H9 (cell line): ENCODE results near the gene NAA25. TPM values are rescaled to one million over a fixed set of nuclear protein-coding genes. Genes with fewer than 3 reads are reported as not detected.

Experiments
- DNase-seq: peaks from one replicate; pipeline ENCODE4 v3.0.0-alpha.2; 2017
- H2AFZ ChIP-seq: one replicate; pipeline ENCODE4 v1.6.1; 2013; ENCODE audit warnings: mild to moderate bottlenecking, low read length, control low read depth, moderate library complexity
- H2AK5ac ChIP-seq: 2 replicates; pipeline ENCODE4 v1.6.1; 2013; ENCODE audit warnings: low read length, control low read depth, mixed read lengths; ENCODE audit not compliant: insufficient read length
- H2BK120ac ChIP-seq: one replicate; pipeline ENCODE4 v1.6.1; 2013; ENCODE audit warnings: low read depth, mild to moderate bottlenecking, low read length, control low read depth, inconsistent platforms; ENCODE audit not compliant: poor library complexity, severe bottlenecking
- H2BK12ac ChIP-seq: 2 replicates; pipeline ENCODE4 v1.6.1; 2013; ENCODE audit warnings: low read length, control low read depth, mixed read lengths, low read depth; ENCODE audit not compliant: insufficient read length
- H2BK15ac ChIP-seq: 2 replicates; pipeline ENCODE4 v1.6.1; 2013; ENCODE audit warnings: low read depth, low read length, control low read depth
- H2BK20ac ChIP-seq: one replicate; pipeline ENCODE4 v1.6.1; 2013; ENCODE audit warnings: low read depth, mild to moderate bottlenecking, low read length, control low read depth, inconsistent platforms; ENCODE audit not compliant: poor library complexity, severe bottlenecking
- H2BK5ac ChIP-seq: 2 replicates; pipeline ENCODE4 v1.6.1; 2013; ENCODE audit warnings: low read length, control low read depth, mixed read lengths; ENCODE audit not compliant: insufficient read length
- H3K14ac ChIP-seq: 2 replicates; pipeline ENCODE4 v1.6.1; 2013; ENCODE audit warnings: low read length, control low read depth; ENCODE audit not compliant: insufficient read depth
- H3K18ac ChIP-seq: 2 replicates; pipeline ENCODE4 v1.6.1; 2013; ENCODE audit warnings: low read depth, mild to moderate bottlenecking, mixed read lengths, low read length, control low read depth; ENCODE audit not compliant: insufficient read length
- H3K23ac ChIP-seq: 2 replicates; pipeline ENCODE4 v1.6.1; 2013; ENCODE audit warnings: low read length, control low read depth, mixed read lengths, low read depth; ENCODE audit not compliant: insufficient read length
- H3K23me2 ChIP-seq: 2 replicates; pipeline ENCODE4 v1.6.1; 2013; ENCODE audit warnings: low read depth, mild to moderate bottlenecking, mixed read lengths, low read length, control low read depth; ENCODE audit not compliant: insufficient read length, poor library complexity, severe bottlenecking
- H3K27ac ChIP-seq: 2 replicates; pipeline ENCODE4 v1.5.1; 2013; ENCODE audit warnings: low read length, control low read depth, mixed read lengths, low read depth; ENCODE audit not compliant: insufficient read length
- H3K27me3 ChIP-seq: 2 replicates; pipeline ENCODE4 v1.6.1; 2013; ENCODE audit warnings: low read length, control low read depth, inconsistent platforms; ENCODE audit not compliant: insufficient read depth
- H3K4ac ChIP-seq: 2 replicates; pipeline ENCODE4 v1.6.1; 2013; ENCODE audit warnings: low read depth, mild to moderate bottlenecking, control low read depth, inconsistent platforms, low read length, moderate library complexity
- H3K4me1 ChIP-seq: 2 replicates; pipeline ENCODE4 v1.6.1; 2013; ENCODE audit warnings: low read length, control low read depth, inconsistent platforms; ENCODE audit not compliant: insufficient read depth
- H3K4me2 ChIP-seq: 2 replicates; pipeline ENCODE4 v1.6.1; 2013; ENCODE audit warnings: low read length, control low read depth, mixed read lengths; ENCODE audit not compliant: insufficient read length, insufficient read depth
- H3K56ac ChIP-seq: 2 replicates; pipeline ENCODE4 v1.6.1; 2013; ENCODE audit warnings: low read depth, mild to moderate bottlenecking, mixed read lengths, low read length, control low read depth; ENCODE audit not compliant: insufficient read length
- H3K79me1 ChIP-seq: 2 replicates; pipeline ENCODE4 v1.6.1; 2013; ENCODE audit warnings: low read depth, mild to moderate bottlenecking, moderate library complexity, low read length, control low read depth, inconsistent platforms; ENCODE audit not compliant: insufficient read depth, poor library complexity, severe bottlenecking
- H3K79me2 ChIP-seq: 2 replicates; pipeline ENCODE4 v1.6.1; 2013; ENCODE audit warnings: low read length, control low read depth, inconsistent platforms; ENCODE audit not compliant: insufficient read depth
- H3K9ac ChIP-seq: 2 replicates; pipeline ENCODE4 v1.6.1; 2013; ENCODE audit warnings: low read length, control low read depth, mixed read lengths; ENCODE audit not compliant: insufficient read length; ENCODE audit errors: extremely low read depth
- H3K9me3 ChIP-seq: one replicate; pipeline ENCODE4 v1.6.1; 2013; ENCODE audit warnings: low read depth, low read length, inconsistent platforms; ENCODE audit not compliant: control insufficient read depth
- H3T11ph ChIP-seq: one replicate; pipeline ENCODE4 v1.6.1; 2013; ENCODE audit warnings: mild to moderate bottlenecking, low read length, control low read depth, inconsistent platforms
- H4K20me1 ChIP-seq: one replicate; pipeline ENCODE4 v1.6.1; 2013; ENCODE audit not compliant: control insufficient read depth, insufficient read length, insufficient read depth
- H4K5ac ChIP-seq: 2 replicates; pipeline ENCODE4 v1.6.1; 2013; ENCODE audit warnings: low read depth, mild to moderate bottlenecking, mixed read lengths, low read length, control low read depth; ENCODE audit not compliant: insufficient read length
- H4K8ac ChIP-seq: replicated peaks from 2 replicates; pipeline ENCODE4 v1.6.1; 2013; ENCODE audit warnings: low read length, control low read depth, mixed read lengths, low read depth; ENCODE audit not compliant: insufficient read length
- H4K91ac ChIP-seq: 2 replicates; pipeline ENCODE4 v1.6.1; 2013; ENCODE audit warnings: low read depth, mild to moderate bottlenecking, moderate library complexity, mixed read lengths, low read length, control low read depth; ENCODE audit not compliant: insufficient read length
- H3K27ac Mint-ChIP-seq, 3 experiments: 2 replicates in 2 of 3; 3 replicates in 1 of 3; pipeline ENCODE4 v1.8.0; 2020 to 2021; ENCODE audit warnings: mixed read lengths in 3 of 3, mild to moderate bottlenecking in 1 of 3, moderate library complexity in 1 of 3
- H3K27me3 Mint-ChIP-seq: 2 replicates; pipeline ENCODE4 v1.8.0; 2021; ENCODE audit warnings: low read depth, mild to moderate bottlenecking, moderate library complexity, mixed read lengths
- H3K36me3 Mint-ChIP-seq, 3 experiments: 2 replicates in 2 of 3; 3 replicates in 1 of 3; pipeline ENCODE4 v1.8.0; 2020 to 2021; ENCODE audit warnings: low read depth in 3 of 3, mixed read lengths in 3 of 3; ENCODE audit not compliant: insufficient read depth in 1 of 3
- H3K4me1 Mint-ChIP-seq, 2 experiments: 2 replicates each; pipeline ENCODE4 v1.8.0; 2020; ENCODE audit warnings: mixed read lengths in 2 of 2
- H3K4me3 Mint-ChIP-seq, 2 experiments: 2 replicates in 1 of 2; 3 replicates in 1 of 2; pipeline ENCODE4 v1.8.0; 2020 to 2021; ENCODE audit warnings: mild to moderate bottlenecking in 2 of 2, mixed read lengths in 2 of 2, moderate library complexity in 1 of 2
- H3K9me3 Mint-ChIP-seq, 2 experiments: 2 replicates in 1 of 2; 3 replicates in 1 of 2; pipeline ENCODE4 v1.8.0; 2020; ENCODE audit warnings: mild to moderate bottlenecking in 2 of 2, mixed read lengths in 2 of 2, moderate library complexity in 1 of 2
- CTCF ChIP-seq: fragments of 200-600 bp; sonication (generic); conservative IDR thresholded peaks from 3 replicates; pipeline ENCODE4 v1.8.0; 2021; ENCODE audit warnings: antibody characterized with exemption, mild to moderate bottlenecking
- WGBS: extraction: QIAGEN DNeasy Blood & Tissue Kit; methylation state at CpG from one replicate; pipeline ENCODE4 v1.1.7; 2013; ENCODE audit warnings: missing lambda C conversion rate, low lambda C conversion rate, mixed read lengths; ENCODE audit not compliant: insufficient read length; ENCODE audit errors: extremely low coverage; 5-methylcytosine and 5-hydroxymethylcytosine counted together
- total RNA-seq: library from RNA; stranded (reverse); gene quantifications from 2 replicates; pipeline ENCODE4 v1.2.1, GENCODE V29; 2021

Gene NAA25
- total RNA-seq, 1 experiment from 2014 or later, result 57.1 TPM

GRCh38 chr12:111981987-111982386, 126.6 kb downstream of the NAA25 start:
- no peaks in the 10 kb centered on the region for H3K36me3 Mint-ChIP-seq
- no CpG with 5 or more reads among the region's 2 CpGs for WGBS

More at GRCh38 chr12:111981987-111982386, 126.6 kb downstream of the NAA25 start:
- no peak overlapping the region for H4K5ac ChIP-seq
- H2BK20ac ChIP-seq, result no peak overlapping the region
- H3K18ac ChIP-seq, result no peak overlapping the region
- H3K27me3 ChIP-seq, result no peaks in the 10 kb centered on the region
- H3K23ac ChIP-seq, result no peak overlapping the region
- H2AK5ac ChIP-seq, result no peak overlapping the region
- no peak overlapping the region for H4K91ac ChIP-seq
- H3K79me1 ChIP-seq, result no peaks in the 10 kb centered on the region
- no peak overlapping the region for H3T11ph ChIP-seq
- no peak overlapping the region for H2AFZ ChIP-seq
- DNase-seq, result no peak
- H3K4me1 Mint-ChIP-seq, result no peaks in the 10 kb centered on the region
- no peak overlapping the region for H2BK15ac ChIP-seq
- H3K4me1 ChIP-seq, result no peaks in the 10 kb centered on the region
- H3K27ac ChIP-seq, result no peak overlapping the region
- H4K20me1 ChIP-seq, result no peaks in the 10 kb centered on the region
- H3K9ac ChIP-seq, result no peak overlapping the region
- H2BK12ac ChIP-seq, result no peak overlapping the region
- H3K14ac ChIP-seq, result no peak overlapping the region
- no peaks in the 10 kb centered on the region for H3K27me3 Mint-ChIP-seq
- no peak for TF ChIP-seq CTCF
- no peaks in the 10 kb centered on the region for H3K79me2 ChIP-seq
- H3K9me3 Mint-ChIP-seq, result no peaks in the 10 kb centered on the region
- no peak overlapping the region for H3K4me2 ChIP-seq
- H3K27ac Mint-ChIP-seq, result no peak overlapping the region
- no peak overlapping the region for H2BK5ac ChIP-seq
- H3K4ac ChIP-seq, result no peak overlapping the region
- no peak overlapping the region for H4K8ac ChIP-seq
- H3K56ac ChIP-seq, result no peak overlapping the region
- no peaks in the 10 kb centered on the region for H3K23me2 ChIP-seq
- H3K4me3 Mint-ChIP-seq, result no peak overlapping the region
- no peak overlapping the region for H2BK120ac ChIP-seq
- no peaks in the 10 kb centered on the region for H3K9me3 ChIP-seq
